Stimulated activated CD4-positive, alpha-beta T cell treated with anti-CD3 and anti-CD28 coated beads, Interleukin-15, amount 100 ng/mL, for 48 hours (primary cell): ENCODE data around the gene SERPINA3.
"Not testable (repeated sequence)": the region's sequence is repeated elsewhere in the genome, so short reads cannot be mapped to it uniquely, and the experiment has no call there.

Experiments
- DNase-seq, 2 donors: peaks; one replicate each; pipeline ENCODE4 v3.0.0-alpha.2; 2020; ENCODE audit warnings: low read depth in 2 of 2

Gene SERPINA3

DNA sequence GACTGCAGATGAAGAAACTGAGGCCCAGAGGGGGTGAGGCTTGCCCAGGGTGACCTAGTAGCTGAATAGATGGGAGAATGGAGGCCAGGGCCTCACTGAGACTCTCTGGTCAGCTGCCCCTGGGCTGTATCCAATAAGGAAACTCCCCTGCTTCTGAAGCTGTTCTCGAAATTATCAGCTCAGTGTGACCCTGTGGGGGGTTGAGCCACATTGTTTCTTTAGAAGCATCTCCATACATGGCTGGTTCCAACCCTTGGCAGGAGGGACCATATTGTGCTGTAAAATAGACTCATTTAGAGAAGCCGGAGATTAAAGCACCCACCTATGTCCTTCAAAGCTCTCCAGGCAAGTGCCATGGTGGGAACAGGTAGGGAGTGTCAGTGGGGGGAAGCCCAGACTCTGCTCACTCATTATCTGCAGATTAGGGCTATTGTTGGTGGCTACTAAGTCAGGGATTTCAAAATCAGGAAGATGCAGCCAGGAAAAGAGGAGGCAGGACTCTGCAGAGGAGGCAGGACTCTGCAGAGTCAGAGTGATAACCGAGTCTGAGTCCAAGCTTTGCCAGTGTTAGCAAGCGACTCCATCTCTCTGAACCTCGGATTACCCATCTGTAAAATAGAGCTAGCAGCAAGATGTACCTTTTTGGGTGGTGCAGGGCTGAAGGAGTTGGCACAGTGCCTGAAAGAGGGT is 27.5 kb upstream of the SERPINA3 start:
- DNase-seq = no peak

DNA sequence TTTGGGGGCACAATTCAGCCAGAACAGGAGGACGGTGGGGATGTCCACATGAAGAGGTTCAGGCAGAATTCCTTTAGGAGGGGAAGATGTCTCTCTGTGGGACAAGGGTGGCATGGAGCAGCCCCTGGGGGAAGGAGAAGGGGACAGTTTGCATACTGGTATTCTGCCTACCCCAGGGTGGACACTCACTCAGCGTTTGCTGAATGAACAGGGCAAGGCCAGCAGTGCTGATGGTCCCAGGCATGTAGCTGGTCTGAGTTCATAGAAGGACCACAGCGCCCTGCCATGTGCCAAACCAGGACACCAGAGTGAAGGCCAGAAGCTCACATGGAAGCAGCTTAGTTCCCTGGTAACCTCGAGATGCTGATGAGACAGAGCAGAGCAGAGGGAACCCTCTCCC is 25.6 kb upstream of the SERPINA3 start:
- no peak for DNase-seq

- DNase-seq = no peak
Observed at GRCh38 chr14:94588311-94588710, 23.9 kb upstream of the SERPINA3 start.

GRCh38 chr14:94591073-94591472 is 21.1 kb upstream of the SERPINA3 start:
- DNase-seq = no peak

DNA sequence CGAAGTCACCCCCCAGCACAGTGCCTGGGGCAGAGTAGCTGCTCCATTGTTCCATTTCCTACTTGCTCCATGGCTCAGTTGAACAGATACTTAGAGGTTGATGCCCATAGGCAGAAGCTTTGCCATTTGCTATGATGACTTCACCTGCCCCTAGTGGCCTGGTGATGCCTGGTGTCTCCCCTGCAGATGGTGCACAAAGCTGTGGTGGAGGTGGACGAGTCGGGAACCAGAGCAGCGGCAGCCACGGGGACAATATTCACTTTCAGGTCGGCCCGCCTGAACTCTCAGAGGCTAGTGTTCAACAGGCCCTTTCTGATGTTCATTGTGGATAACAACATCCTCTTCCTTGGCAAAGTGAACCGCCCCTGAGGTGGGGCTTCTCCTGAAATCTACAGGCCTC is 20.3 kb upstream of the SERPINA3 start:
- no peak for DNase-seq

DNA sequence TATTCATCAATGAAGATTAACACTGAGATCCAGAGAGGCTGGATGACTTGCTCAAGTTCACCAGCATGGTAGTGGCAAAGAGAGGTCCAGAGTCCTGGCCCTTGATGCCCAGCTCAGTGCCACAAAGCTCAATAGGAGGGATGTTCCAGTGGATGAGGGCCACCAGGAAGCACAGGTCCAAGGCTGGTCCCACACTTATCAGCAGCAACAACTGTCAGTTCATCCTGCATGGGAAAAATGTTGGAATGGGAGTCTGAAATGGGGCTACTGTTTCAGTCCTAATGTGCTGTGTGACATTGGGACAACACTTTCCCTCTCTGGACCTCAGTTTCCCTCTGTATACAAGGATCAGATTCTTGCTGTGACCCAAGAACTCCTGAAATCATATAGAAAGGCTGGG is 19.7 kb upstream of the SERPINA3 start:
- DNase-seq = no peak

GRCh38 chr14:94593376-94593748 is 18.8 kb upstream of the SERPINA3 start:
- DNase-seq = no peak

- DNase-seq = no peak
Observed at GRCh38 chr14:94593749-94594431, 18.3 kb upstream of the SERPINA3 start.

GRCh38 chr14:94594441-94594840 is 17.8 kb upstream of the SERPINA3 start:
- DNase-seq = no peak

DNA sequence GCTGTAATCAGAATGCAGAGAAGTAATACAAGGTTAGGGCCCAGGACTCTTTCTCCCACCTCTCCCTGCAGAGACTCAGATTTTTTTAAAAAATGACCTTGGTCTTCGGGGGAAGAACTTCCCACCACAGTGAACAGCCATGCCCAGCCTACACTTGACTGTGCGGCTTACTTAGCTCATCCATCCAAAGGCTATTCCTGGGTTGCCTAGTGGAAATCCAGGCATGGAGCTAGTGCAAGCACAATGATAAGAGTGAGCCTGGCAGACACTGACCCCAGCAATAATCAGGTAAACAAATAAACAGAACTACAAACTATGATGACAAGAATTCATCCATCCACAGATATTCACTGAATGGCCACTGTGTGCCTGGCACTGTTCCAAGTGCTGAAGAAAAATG is 16.3 kb upstream of the SERPINA3 start:
- no peak for DNase-seq

DNA sequence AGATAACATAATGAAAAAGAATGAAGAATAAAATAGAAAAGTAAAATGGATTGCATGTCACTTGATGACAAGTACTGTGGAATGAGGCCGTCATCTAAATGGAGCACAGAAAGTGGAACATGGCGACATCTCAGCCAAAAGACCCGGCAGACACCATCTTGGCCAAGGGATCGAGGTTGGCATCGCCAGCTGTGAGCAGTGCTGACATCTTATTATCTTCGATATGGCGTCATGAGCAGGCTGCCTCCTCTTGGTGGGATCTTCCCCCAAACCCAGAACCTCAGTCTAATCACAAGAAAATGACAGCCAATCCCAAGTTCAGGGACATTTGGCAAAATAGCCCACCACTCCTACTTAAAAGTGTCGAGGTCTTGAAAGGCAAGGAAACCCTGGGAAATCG is 15.8 kb upstream of the SERPINA3 start:
- no peak for DNase-seq

- no peak for DNase-seq
Observed at GRCh38 chr14:94597788-94598187, 14.4 kb upstream of the SERPINA3 start.

GRCh38 chr14:94598506-94598815 is 13.7 kb upstream of the SERPINA3 start:
- DNase-seq = no peak

DNA sequence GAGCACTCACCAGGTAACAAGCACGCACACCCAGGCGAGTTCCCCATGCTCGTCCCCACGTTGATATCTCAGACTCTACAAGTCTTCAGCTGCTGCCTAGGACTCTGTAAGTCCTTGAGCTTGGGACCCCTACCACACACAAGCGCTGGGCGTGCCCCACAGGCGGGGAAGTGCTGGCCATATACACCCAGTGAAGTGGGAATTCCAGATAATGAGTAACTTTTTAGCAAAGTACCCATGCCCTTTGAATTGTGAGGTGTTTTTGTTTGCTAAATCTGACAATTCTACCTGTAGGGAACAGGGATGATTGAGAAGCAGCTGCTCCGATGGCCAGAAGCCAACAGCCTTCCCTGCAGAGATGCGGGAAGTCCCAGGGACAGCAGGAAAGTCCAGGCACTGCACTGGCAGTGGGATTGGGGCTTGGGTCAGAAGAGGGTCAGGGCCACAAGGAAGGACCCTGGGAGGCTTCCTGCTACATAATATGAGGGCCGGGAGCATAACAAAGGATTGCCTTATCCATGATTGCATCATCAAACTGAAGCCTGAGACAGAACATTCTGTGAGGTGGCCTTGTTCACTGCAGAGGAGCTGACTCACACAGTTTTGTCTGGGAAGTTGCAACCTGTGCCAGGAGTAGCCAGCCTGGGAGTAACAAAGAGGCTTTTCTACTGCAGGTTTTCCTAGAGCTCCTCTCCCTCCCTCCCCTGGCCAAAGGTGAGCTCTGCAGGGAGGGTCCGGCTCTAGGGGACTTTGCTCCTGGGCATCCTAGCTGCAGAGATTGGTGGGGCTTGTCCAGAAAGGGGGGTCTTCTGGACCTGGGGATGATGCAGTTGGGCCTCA is 13.2 kb upstream of the SERPINA3 start:
- no peak for DNase-seq

DNA sequence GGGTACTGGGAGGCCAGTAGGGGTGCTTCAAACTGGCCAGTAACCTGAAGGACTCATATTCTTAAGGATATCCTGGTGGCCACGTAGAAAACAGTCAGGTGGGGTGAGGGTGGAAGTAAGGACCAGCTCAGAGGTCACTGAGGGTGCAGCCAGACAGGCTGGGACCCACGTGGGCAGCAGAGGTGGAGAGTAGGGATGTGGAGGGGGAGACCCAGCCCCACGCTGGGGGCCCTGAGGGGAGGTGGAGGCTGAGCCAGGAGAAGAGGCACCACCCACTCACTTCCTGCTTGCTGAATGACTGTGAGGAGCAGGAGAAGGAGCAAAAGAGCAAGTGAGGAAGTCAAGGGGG is 12.6 kb upstream of the SERPINA3 start:
- no peak for DNase-seq

- DNase-seq = no peak
Observed at GRCh38 chr14:94600148-94600545, 12.0 kb upstream of the SERPINA3 start.

DNA sequence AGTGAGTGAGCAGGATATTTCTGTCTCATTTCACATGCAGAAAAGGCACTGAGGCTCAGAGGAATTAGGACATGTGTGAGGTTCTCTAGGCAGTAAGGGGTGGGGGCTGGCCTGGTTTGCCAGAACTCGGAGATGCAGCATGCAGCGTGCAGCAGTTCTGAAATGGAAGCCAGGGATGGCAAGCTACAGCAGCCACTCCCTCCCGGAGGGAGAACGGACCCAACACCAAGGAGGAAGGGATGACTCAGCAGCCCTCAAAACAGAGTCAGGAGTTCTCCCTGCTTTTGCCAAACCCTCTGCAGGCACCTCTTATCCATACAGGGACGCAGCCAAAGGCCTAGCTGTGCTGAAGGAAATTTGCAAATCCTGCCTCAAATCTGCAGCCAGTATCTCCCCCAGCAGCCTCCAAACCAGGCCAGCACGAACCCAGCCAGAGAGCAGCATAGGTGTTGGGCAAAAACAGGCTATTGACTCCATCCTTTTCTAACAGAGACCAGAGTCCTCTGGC is 10.3 kb upstream of the SERPINA3 start:
- DNase-seq = no peak

- DNase-seq = no peak
Observed at GRCh38 chr14:94602722-94603121, 9.5 kb upstream of the SERPINA3 start.

DNA sequence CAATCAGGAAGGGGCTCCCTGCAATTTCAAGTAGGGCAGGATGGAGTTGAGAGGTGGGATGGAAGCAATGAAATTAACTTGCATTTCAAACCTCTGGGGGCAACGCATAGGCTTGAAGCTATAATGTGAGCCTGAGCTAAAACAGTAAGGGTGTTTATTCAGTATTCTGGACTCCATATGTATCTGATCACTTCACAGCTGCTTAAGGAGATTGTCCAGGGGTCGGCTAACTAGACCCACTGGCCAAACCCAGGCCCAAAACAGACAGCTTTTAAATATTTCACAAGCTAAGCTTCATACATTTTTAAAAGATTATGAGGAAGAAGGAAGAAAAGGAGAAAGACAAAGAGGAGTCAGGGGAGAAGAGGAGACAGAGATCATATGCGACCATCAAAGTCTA is 6.8 kb upstream of the SERPINA3 start:
- DNase-seq = no peak

DNA sequence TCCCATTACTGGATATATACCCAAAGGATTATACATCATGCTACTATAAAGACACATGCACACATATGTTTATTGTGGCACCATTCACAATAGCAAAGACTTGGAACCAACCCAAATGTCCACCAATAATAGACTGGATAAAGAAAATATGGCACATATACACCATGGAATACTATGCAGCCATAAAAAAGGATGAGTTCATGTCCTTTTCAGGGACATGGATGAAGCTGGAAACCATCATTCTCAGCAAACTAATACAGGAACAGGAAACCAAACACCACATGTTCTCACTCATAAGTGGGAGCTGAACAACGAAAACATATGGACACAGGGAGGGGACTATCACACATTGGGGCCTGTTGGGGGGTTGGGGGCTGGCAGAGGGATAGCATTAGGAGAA is 3.2 kb upstream of the SERPINA3 start:
- not testable (repeated sequence) for DNase-seq

GRCh38 chr14:94611179-94611578 is 1.0 kb upstream of the SERPINA3 start:
- DNase-seq = no peak

DNA sequence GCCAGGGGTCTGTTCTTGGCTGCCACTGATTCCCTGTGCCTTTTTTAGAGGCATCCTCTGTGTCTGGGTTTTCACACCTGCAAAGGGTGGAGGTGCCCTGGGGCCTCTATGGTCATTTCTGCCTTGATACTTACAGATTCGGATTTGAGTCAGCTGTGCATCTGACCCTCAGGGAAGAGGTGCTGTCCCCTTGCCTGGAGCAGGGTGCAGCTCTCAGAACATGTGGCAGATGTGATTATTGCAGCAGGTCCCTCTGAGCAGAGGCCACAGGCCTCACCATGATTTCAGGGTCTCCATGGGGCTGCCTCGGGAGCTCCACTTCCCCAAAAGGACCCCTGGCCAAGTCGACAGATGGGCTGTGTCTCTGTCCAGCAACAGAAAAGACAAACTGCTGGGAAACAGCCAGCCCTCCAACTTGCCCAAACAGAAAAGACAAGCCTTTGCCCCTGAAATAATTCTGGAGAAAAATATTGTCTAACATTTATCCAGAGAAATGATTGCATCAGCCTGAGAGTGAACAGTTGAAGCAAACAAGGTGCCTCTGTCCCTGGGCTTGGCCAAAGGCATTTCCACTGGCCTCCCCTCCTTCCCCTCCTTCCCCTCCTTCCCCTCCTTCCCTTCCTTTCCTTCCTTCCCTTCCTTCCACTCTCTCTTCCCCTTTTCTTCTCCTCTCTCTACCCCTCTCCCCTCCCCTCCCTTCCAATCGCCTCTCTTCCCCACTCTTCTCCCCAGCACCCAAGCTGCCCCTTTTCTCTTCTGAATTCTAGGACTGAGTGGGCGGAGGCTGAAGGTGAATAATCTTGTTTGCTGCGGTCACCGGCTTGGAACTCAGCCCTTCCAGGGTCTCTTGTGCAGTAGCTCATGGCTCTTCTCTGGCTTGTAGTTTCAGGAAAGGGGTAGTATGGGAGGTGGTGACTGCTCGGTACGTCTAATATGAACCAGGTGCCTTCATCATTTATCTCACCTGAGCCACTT is 676 bp downstream of the SERPINA3 start:
- no peak for DNase-seq
